HG02943 (cell line): Measurements from ENCODE around the gene URM1.
"Not testable (repeated sequence)": the region's sequence is repeated elsewhere in the genome, so short reads cannot be mapped to it uniquely, and the experiment has no call there.

Experiments used
- ATAC-seq: cut with Tn5 transposase; IDR thresholded peaks from one replicate; pipeline ENCODE4 v1.9.1; 2021; ENCODE audit warnings: mild to moderate bottlenecking, low read depth, moderate library complexity; ENCODE audit not compliant: unreplicated experiment

The URM1 gene

DNA sequence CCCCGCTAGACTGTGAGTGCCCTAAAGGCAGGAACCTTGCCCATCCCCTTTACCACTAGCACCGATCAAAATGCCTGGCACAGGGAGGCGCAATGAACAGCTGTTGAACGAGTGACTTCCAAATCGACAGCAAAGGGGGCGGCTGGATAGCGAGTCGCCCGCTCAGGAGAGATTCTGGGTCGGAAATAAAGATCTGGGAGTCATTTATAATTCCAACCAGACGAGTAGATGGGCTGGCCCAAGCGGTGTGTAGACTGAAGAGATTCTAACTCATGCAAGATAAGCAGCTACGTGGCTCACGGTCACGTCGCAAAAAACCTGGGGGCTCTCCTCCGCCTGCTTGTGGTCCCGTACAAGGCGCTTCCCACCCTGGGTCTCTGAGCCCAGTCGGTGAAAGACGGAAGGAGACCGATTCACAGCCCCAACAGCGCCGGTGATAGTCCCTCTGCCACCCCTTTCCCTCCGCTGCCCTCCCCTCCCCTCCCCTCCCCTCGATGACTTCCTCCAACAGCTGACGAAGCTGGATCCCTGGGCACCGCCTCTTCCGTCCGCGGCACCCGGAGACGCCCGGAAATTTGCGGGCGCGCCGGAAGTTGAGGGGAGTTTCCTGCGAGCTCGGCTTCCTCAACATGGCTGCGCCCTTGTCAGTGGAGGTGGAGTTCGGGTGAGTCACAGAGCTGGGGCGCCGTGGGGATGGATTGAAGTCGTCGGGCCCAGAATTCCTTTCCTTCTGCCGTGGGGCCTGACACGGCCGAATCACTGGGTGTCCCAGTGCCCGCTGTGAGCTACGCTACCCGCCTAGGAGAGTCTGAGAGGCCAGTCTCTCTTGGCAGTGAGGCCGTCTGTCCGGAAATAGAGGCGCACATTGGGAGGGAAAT lies at the start of gene URM1:
Gene URM1, plus strand, starts transcription at position 623 of the 878 bp plus-strand sequence. Its CDS starts 7 bp downstream, at position 630.
- peak; percentile 94 for ATAC-seq

GRCh38 chr9:128321879-128322403 lies 49.2 kb upstream of the URM1 start:
- peak; percentile 5 for ATAC-seq

GRCh38 chr9:128322404-128323211 lies 48.6 kb upstream of the URM1 start, which contains the start of the genes COQ4 and TRUB2:
Gene COQ4 (plus strand): TSS chr9:128322839. CDS start chr9:128322859, 20 bp downstream.
Gene TRUB2 (minus strand): TSS chr9:128322447. CDS start chr9:128322408, 39 bp downstream.
- ATAC-seq = peak; percentile 74

GRCh38 chr9:128323212-128323730 lies 47.9 kb upstream of the URM1 start:
- no peak for ATAC-seq

DNA sequence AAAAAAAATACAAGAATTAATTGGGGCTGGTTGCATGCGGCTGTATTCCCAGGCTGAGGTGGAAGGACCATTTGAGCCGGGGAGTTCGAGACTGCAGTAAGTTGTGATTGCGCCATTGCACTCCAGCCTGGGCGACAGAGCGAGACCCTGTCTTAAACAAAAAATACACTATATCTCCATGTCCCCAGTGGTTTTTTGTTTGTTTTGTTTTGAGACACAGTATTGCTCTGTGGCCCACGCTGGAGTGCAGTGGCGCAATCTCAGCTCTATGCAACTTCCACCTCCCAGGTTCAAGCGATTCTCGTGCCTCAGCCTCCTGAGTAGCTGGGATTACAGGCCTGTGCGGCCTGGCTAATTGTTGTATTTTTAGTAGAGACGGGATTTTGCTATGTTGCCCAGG lies 47.4 kb upstream of the URM1 start:
- no peak for ATAC-seq

- ATAC-seq = no peak
Measured at GRCh38 chr9:128324401-128324800, 46.8 kb upstream of the URM1 start.

DNA sequence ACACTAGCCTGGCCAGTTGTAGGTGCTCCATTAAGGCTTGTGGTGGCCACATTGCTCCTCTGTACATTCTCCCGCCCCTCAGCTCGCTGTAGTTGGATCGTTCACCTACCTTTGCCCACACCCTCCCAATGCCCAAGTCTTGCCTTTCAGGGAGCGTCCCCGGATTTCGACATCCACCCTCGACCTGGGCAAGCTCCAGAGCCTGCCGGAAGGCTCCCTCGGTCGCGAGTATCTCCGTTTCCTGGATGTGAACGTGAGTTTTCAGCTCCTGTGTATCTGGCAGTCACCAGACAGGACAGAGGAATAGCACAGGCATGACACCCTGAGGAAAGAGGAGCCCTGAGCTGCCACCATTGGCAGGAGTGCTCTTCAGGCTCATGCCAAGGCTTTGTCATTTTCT lies 45.5 kb upstream of the URM1 start:
- no peak for ATAC-seq

DNA sequence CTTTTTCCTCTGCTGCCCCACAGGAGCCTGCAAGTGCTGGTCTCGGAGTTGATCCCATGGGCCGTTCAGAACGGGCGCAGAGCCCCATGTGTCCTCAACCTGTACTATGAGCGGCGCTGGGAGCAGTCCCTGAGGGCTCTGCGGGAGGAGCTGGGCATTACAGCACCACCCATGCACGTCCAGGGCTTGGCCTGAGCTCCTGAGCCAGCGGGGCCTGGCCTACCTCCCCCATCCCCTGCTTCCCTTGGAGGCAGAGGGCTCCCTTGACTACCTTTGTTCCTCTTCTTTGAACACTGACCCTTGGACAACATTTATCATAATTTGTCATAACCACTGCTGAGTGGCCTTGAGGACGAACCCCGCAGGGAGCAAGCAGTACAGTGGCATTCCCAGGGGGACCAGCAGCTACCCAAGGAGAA lies 37.7 kb upstream of the URM1 start:
- ATAC-seq = no peak

GRCh38 chr9:128335161-128335560 lies 36.0 kb upstream of the URM1 start:
- no peak for ATAC-seq

- no peak for ATAC-seq
Measured at GRCh38 chr9:128335914-128336313, 35.3 kb upstream of the URM1 start.

GRCh38 chr9:128337936-128338335 lies 33.2 kb upstream of the URM1 start:
- no peak for ATAC-seq

DNA sequence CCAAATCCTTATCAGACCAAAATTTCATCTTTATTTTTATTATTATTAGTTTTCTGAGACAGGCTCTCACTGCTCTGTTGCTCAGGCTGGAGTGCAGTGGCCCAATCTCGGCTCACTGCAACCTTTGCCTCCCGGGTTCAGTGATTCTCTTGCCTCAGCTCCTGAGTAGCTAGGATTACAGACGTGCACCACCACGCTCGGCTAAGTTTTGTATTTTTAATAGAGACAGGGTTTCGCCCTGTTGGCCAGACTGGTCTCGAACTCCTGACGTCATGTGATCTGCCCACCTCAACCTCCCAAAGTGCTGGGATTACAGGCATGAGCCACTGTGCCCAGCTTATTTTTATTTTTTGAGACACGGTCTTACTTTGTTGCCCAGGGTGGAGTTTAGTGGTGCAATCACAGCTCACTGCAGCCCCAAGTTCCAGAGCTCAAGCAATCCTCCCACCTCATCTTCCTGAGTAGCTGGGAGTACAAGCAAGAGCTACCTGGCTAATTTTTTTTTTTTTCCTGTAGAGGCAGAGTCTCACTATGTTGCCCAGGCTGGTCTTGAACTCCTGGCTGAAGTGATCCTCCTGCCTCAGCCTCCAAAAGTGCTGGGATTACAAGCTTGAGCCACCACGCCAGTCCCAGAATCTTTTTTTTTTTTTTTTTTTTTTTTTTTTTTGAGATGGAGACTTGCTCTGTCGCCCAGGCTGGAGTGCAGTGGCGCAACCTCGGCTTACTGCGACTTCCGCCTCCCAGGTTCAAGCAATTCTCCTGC lies 32.1 kb upstream of the URM1 start:
- not testable (repeated sequence) for ATAC-seq

DNA sequence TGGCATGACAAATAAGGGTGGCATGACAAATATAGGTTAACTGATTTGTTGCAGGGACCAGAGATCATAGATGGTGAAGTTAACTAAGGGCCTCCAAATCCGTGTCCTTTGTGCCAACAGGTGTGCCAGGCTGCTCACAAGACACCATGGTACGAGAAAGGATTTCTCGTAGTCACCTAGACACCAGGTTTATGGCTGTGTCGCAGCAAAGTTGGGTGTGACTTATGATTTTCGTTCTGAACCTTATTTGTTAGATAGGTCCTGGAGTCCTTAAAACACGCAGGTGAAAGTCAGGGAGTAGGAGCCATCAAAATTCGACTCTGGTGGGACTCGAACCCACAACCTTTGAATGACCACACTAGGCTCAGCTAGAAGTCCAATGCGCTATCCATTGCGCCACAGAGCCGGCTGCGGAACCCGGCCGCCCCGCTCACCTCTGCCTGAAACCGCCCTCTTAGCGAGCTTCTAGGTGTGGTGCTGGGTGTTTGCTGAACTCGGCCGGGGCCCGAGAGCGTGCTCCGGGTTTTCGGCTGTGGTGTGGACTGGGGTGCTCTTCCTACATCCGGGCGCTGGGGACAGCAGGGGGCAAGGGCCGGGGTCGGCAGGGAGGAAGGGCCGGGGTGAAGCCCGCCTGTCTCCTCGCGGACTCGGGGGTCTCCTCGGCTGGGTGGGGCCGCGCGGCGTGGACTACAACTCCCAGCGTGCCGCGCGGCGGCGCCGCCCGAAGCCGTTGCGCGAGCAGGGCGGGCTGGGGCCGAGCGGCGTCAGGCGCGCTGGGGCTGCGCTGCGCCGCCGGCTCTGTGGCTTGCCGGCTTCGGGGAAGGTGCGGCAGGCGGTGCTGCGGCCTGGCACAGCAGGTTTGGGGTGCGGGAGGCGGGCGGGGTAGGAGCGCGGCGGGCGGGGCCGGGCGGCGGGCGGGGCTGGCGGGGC lies 31.1 kb upstream of the URM1 start, which contains the start of gene SLC27A4:
Gene SLC27A4, plus strand, starts transcription at position 767 of the 930 bp plus-strand sequence. CDS start 2,606 bp downstream, outside the sequence.
- ATAC-seq = peak; percentile 54

- peak; percentile 32 for ATAC-seq
Measured at GRCh38 chr9:128340691-128341434, 30.3 kb upstream of the URM1 start.

DNA sequence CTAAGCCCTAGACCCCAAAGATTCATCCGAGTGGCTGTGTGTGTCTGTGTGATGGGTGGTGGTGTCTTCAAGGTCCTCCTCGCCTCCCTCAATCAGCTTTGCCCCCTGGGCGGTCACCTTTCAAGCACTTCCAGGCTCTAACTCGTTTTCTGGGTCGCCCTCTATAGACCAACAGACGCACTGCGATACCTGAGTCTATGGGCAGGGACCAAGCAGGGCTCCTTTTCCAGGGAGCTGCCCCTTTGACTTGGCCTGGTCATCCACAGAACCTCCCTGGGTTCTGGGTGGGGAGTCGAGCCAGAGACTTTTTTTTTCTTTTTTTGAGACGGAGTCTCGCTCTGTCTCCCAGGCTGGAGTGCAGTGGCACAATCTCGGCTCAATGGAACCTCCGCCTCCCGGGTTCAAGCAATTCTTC lies 29.7 kb upstream of the URM1 start:
- ATAC-seq = no peak

GRCh38 chr9:128342971-128343680 lies 28.0 kb upstream of the URM1 start:
- ATAC-seq = no peak

DNA sequence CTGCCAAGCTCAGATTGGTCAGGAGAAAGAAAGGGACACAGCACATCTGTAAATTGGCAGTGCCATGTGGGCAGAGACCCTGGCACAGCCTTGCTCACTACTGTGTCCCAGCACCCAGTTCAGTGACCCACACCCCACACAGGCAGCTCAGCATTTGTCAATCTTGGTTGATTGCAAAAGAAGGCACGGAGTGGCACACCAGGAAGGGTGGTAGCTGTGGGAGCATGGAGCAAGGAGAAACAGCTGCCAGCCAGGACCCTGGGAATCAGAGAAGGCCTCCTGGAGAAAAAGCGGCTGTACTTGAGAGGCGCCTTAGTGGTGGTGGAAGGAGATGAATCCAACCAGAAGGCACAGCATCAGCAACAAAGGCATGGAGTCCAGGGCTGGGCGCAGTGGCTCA lies 27.3 kb upstream of the URM1 start:
- no peak for ATAC-seq
